Glomerular visceral epithelial cell (primary cell): ENCODE results near the gene MLLT3.

Source experiments
- DNase-seq: peaks from one replicate; pipeline ENCODE4 v3.0.0-alpha.2; 2016; ENCODE audit errors: extremely low spot score

Gene MLLT3

GRCh38 chr9:20382460-20383071, 239.7 kb downstream of the MLLT3 start:
- no peak for DNase-seq

- DNase-seq: no peak
Measured at GRCh38 chr9:20380546-20380945, 241.8 kb downstream of the MLLT3 start.

GRCh38 chr9:20379804-20380225, 242.5 kb downstream of the MLLT3 start:
- DNase-seq: no peak

- no peak for DNase-seq
Measured at GRCh38 chr9:20378851-20379250, 243.4 kb downstream of the MLLT3 start.

GRCh38 chr9:20377790-20378189, 244.5 kb downstream of the MLLT3 start:
- no peak for DNase-seq

DNA sequence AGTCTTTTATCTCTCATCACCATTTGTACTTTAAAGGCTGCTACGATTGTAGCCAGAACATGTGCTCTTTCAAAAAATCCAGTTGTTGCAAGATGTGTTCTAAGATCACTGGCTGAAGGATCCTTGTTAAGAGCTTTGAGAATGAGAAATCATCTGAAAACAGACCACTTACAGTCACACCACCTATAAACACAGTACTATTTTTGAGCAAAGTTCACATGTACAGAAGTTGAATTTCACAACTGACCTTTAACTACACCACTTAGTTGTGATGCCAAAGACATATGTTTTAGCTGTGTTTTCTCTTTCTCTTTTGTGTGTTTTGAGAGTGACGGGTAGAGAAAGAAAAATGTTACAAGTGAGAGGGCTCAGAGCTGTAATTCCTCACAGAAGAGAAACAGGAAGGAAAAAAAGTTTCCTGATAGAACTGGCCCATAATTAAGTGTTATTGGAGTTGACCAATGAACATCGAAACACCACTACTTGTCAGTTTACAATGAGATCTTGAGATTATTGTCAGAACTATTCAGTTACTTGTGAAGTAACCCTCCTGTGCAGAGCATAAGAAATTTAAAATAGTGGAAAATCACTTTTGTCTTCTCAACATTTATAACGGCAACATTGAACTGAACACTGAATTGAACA, 245.4 kb downstream of the MLLT3 start:
- no peak for DNase-seq

- no peak for DNase-seq
Measured at GRCh38 chr9:20376042-20376441, 246.3 kb downstream of the MLLT3 start.

DNA sequence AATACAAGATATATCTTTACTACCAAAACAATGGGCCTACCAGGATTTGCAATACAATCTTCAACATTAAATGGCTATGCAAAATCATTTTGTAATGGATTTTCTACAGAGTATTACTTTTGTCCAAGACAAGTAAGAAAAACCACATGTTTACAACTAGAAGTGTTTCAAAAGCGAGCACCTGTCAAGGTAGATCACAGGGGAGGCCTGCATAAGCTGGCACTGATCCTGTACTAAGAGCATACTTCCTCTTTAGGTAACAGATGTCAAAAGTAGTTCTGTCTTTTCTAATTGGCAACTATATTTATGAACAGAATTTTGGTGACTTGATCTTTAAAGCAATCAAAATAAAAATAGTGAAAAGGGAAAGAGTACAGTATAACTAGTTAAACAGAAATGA, 249.0 kb downstream of the MLLT3 start:
- no peak for DNase-seq

DNA sequence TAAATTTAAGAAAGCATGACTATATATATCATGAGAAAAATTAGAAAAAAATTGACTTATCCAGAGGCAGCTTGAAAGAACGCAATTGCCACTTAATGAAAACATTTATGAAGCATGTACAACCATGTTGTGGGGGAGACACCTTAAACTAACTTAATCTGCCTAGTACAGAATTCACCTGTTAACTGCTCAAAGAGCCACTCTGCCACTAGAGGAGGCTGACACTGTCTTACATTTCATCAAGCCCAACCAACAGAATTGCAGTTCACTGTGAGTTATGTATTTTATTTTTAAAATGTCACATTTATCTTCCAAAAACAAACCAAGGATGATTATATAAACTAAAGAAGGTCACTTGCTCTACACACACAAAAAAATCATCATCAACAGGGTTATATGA, 252.9 kb downstream of the MLLT3 start:
- DNase-seq: no peak

GRCh38 chr9:20367855-20368254, 254.4 kb downstream of the MLLT3 start:
- no peak for DNase-seq

DNA sequence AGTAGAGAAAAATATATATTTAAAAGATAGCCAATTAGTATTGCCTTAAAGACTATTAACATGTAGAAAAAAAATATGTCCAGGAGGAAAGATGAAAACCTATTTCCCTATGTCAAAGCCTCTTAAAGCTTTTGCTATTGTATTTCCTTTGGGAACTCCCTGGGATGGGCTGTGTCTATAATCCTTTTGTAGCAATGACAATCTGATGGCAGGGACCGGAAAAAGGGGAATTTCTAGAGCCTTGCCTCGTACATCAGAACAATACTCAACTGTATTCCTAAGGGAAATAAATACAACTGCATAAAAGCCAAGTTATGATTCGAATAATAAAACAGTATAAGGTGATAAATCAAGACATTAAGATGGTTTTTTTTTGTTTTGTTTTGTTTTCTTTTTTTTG, 257.3 kb downstream of the MLLT3 start:
- no peak for DNase-seq

DNA sequence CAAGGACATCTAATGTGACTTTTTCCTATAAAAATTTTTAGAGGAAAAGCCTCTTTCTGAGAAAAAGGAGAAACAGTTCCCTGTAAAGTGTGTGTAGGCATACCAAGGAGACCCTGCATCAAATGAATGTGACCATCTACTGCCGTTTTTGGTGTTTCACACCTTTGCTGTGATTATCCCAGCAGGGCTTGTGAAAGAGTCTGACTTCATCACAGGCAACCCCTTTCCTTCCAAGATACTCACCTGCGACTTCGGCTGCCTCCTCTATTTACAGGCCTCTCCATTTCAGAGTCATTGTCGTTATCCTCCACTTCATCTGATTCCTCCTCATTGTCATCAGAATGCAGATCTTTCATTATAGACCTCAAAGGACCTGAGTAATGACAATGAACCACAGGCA, 259.1 kb downstream of the MLLT3 start:
- DNase-seq: no peak

DNA sequence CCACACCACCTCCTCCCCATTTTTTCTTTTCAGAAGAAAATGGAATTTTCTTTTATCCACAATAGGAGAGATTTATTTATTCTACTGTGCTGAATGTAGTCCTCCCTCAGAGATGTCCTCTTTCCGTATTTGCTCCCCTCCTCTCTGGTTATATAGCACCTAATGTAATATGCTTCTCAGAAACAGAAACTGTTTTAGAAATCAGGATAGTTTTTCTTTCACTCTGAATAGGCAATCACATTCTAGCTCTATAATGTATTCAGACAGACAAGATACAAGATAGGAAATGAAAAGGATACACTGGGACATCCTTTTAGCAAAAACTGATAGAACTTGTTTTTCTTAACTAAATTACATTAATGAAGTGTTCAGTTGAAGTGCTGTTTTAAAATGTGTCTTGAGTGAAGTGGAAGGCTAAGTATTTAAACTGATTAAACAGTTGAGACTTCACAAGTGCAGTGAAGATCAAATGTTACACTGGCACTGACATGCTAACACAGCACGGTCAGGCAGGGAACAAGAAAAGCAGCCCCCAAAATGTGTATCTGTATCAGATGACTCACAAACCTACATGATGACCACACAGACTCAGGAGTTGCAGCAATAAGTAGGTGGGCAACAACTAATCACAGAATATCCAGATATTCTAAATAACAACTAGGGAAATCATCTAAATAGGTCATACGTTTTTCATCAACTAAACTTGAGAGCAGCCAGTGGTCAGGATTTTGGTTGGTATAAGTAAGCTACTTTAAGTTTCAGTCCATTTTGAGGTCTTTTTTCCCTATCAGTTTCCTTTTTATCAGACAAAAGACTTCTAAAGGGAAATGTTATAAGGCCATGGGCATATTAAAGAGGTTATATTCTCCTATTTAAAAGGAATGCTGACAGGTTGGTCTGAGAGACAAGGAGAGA, 260.4 kb downstream of the MLLT3 start:
- DNase-seq: no peak

- DNase-seq: no peak
Measured at GRCh38 chr9:20361229-20361628, 261.1 kb downstream of the MLLT3 start.

DNA sequence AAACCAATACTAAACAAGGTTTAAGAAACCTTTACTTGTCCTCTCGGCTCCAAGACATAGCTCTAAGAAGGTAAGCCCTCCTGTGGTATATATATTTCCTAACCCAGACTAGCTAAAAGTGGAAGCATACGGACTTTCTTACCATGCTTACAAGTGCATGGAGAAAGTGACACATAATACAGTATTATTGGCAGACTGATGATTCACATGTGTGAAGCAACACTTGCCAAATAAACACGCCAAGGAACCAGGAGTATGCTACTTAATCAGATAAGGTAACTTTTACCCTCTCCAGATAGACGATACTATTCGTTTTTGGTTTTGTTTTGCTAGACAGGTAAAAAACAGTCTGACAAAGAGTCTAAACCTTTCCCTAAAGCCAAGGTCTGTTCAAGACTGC, 264.1 kb downstream of the MLLT3 start:
- no peak for DNase-seq

DNA sequence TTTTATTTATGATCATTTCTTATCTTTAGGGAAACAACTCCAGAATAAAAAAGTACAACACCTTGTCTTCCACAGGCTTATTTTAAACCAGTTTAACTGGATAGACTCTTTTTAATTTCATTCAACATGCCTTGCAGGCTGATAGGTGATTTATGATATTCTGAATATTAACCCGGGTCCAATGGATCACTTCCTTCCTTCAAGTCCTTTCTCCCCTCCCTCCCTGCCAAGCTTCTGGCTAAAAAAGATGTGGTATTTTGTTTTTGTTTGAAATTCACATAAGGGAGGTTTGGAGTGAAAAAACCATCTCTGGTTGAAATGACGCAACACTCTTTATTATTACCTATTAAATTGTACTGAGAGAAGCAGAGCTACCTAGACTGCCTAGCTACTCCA, 265.3 kb downstream of the MLLT3 start:
- no peak for DNase-seq

DNA sequence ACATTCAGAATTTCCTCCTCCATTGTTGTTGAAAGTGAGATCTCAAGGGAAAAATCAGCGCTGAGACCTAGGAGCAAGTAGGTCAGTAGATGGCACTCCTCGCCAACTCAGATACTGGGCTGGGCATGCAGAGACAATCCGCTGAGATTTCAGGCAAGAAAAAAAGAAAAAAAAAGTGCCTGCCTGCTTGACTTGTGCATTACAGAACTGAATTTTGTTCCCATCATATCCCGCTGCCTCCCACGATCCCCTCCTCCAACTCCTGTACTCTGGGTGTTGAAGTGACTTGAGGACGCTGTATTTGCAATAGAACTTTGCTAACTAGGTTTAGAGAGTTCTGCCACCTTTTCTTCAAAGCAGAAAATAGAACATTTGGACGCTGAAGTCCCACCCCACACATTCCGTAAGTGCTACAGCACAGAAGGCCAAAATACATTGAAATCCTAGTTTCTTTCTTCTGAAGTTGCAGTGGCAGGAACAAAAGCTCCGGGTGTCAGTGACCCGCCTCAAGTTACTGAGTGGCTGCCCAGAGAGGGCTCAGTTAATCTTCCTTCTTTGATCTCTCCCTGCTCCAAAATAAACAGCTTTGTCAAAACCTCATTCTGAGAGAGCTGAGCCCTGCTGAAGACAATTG, 265.8 kb downstream of the MLLT3 start:
- peak; percentile 74 for DNase-seq

DNA sequence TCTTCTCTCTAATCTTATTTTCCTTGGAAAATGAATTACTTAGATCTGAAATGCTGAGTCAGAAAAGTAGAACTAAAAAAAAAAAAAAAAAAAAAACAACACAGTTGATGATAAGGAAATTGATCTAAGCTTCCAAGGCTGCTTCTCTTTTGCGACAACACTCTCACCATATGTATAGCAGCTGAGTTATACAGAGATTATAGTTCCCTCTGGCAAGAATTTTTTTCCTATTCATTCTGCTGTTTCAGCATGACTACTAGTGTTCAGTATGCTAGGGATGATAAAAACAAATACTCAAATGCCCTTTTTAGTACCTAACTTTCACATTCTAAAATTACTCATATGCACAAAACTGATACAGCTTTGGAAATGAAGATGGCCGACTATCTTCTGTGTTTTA, 267.3 kb downstream of the MLLT3 start:
- no peak for DNase-seq

GRCh38 chr9:20353931-20354652, 268.2 kb downstream of the MLLT3 start:
- DNase-seq: no peak

DNA sequence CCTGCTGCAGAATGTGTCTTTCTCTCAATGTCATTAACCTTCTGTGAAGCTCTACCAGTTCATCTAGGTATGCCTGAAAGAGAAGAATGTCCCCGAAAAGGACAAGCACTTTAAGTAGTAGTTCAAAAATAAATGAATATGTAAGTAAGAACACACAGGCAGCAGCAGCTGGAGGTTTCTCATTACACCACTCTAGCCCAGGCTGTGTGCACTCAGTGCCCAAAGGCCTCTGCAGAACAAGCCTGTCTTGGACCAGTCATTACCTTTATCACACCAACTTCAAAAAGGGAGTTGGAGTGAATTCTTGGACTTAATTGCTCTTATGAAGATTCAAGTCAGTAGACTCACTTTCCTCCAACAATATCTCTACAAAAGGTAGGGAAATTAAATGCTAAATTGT, 268.8 kb downstream of the MLLT3 start:
- DNase-seq: no peak

GRCh38 chr9:20352591-20352990, 269.7 kb downstream of the MLLT3 start:
- no peak for DNase-seq

GRCh38 chr9:20351715-20352114, 270.6 kb downstream of the MLLT3 start:
- DNase-seq: peak; percentile 29
